ENCODE results near the gene MFRP.

DNA sequence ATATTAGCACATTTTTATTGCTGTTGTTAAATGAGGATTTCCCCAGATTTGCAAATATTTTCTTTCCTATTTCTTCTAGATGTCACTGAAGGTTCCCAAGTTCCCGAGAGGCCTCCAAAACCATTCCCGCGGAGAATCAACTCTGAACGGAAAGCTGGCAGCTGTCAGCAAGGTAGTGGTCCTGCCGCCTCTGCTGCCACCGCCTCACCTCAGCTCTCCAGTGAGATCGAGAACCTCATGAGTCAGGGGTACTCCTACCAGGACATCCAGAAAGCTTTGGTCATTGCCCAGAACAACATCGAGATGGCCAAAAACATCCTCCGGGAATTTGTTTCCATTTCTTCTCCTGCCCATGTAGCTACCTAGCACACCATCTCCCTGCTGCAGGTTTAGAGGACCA, 47.1 kb downstream of the MFRP start:
- TF ChIP-seq, protein P1, sequence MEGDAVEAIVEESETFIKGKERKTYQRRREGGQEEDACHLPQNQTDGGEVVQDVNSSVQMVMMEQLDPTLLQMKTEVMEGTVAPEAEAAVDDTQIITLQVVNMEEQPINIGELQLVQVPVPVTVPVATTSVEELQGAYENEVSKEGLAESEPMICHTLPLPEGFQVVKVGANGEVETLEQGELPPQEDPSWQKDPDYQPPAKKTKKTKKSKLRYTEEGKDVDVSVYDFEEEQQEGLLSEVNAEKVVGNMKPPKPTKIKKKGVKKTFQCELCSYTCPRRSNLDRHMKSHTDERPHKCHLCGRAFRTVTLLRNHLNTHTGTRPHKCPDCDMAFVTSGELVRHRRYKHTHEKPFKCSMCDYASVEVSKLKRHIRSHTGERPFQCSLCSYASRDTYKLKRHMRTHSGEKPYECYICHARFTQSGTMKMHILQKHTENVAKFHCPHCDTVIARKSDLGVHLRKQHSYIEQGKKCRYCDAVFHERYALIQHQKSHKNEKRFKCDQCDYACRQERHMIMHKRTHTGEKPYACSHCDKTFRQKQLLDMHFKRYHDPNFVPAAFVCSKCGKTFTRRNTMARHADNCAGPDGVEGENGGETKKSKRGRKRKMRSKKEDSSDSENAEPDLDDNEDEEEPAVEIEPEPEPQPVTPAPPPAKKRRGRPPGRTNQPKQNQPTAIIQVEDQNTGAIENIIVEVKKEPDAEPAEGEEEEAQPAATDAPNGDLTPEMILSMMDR (IDR thresholded peaks at IDR 0.05; ENCODE audit: low read depth, low read length) = no peak
- no peak for TF ChIP-seq MAX (IDR thresholded peaks at IDR 0.05; ENCODE audit: low read depth, low read length)
- no peak for TF ChIP-seq POLR2A (IDR thresholded peaks at IDR 0.05; ENCODE audit: extremely low read depth, insufficient read length)

All from NB4 (cell line).